Stimulated activated CD4-positive, alpha-beta T cell treated with anti-CD3 and anti-CD28 coated beads, TNF-alpha, amount 100 ng/mL, for 1 hour (primary cell): ENCODE data around the gene PDE4D.
"Not testable (repeated sequence)": the region's sequence is repeated elsewhere in the genome, so short reads cannot be mapped to it uniquely, and the experiment has no call there.

Experiments
- DNase-seq, 3 donors: peaks; one replicate each; pipeline ENCODE4 v3.0.0-alpha.2; 2020; ENCODE audit warnings: low read depth in 3 of 3, low spot score in 1 of 3

Gene PDE4D

DNA sequence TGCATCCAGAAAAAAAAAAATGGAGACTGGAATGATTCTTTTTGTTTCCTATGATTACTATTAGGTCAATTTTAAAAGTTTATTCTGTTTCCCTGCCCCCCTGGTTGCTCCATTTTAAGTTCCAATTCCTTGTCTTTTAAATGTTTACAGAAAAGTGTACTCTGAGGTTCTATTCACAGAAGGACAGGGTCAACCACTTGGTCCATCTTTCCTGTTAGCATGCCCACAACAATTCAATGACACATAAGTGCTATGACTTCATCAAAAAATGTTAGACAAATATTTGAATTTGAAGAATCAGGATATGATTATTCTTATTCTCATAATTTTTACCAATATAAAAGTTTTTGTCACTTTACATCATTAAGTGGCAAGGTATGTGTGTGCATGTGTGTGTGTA, 123.7 kb downstream of the PDE4D start:
- no peak for DNase-seq

DNA sequence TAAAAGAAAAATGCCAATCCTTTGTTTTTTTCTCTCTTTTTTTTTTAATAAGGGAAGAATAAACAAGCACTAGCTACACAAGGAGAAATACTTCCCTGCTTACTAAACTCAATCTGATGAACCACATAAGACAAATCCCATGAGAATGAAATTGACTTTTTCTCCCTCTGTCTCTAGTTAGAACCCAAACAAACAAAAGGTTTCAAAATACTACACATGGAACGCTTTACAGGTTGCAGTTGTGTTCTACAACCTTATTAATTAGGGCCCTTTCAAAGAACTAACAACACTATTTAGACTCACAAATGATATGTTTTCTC, 124.5 kb downstream of the PDE4D start:
- DNase-seq: no peak

DNA sequence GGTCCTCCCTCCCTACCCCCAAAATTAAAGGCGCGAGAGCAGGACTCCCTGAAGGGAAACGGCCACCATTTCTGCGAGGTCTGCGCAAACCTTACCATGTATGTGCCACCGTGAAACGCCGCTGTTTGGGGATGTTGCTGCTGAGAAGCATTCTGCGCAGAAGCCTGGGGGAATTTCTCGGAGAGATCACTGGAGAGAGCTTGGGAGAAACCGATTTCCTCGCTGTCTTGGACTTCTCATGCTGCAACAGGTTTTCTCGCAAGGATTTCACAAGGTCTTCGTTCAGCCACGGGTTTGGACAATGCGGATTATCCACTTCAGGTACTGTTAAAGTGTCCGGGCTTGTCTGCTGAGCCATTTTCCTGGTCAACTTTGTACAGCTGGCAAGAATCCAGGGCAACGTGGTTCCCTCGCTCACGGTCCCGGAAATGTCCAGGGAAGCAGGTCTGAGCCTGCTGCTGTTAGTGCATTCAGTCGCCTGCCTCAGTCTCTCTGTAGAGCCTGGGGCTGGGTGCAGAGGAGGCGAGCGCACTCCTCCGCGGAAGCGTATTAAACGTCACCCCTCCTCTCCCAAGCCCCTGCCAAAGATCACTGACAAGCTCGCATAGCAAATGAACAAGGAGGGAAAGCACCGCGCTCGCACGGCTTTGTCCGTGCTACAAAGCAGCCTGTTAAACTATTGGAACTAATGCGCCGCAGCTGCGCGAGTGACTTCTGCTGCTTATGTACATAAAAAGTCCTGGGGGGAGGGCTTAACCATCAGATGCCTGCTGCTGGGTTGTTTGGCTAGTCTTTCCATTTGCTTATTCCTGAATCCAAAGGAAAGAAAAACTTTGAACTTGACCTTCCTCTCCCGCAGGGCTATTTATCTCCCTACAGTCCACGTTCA, 125.1 kb downstream of the PDE4D start:
- DNase-seq: no peak

DNA sequence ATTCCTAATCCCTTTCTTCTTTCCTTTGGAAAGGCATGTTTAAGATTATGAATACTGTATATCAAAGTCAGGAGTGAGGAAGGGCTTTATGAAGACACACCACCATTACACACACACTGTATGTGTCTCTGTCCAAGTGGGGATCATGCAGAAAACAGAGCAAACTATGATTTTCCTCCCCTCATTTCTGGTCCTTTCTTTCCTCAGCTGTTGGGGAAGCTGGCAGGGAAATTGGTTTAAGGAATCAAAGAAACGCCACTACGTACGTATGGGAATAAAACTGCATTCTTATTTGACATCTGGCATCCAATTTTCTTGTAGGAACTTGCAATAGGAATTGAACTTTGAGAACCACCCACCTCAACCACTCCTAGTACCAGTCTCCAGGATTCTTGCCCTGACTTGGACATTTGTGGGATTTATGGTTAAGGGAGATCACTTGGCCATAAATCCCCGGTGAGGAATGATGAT, 125.8 kb downstream of the PDE4D start:
- no peak for DNase-seq

DNA sequence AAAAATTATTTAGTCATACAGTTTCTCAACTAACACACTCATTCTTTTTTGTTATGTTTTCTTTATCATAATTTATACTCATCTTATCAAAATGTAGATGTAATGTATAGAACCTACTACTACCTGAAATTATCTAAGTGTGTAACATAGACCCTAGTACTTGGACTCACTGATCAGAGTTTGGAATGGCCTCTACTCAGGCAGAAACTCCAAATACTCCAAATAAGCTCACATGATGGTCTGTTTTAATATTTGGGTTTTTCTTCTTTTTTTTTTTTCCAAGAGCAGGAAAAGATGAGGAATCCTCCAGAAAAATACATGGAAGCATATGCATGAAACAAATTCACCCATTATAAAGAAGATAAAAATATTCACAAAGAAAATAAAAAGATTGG, 126.3 kb downstream of the PDE4D start:
- no peak for DNase-seq

DNA sequence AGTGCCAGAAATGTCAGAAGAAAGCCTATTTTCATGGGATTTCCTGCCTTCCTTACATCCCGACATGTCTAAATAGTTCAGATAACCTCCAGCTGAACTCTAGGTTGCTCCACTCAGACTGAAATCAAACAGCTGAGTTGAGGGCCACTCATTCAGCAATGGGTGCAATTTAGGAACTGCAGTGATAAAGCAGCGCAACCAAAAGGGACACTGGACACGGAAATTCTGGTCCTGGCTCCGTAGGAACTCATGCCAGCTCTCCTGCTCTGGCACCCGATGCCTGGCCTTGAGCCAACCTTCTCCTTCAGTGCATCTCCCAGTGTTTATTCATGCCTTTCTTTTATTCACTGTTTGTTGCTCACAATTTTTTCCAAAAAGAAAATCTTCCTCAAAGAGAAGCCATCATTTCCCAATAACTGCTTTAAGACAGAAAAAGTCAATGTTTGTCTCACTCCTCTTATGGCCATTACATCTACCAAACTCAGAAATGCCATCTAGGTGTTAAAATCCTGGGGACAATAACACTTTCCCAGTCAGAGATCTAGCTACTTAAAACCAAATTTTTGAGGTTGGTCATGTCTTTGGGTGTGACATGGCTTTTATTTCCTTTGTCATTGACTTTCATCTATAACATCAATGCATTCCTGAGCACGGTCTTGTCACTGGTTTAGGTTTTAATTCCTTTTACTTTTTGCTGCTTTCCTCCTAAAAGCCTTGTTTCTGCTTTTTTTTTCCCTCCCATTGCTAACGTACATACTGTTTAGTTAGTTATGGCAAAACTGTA, 126.9 kb downstream of the PDE4D start:
- DNase-seq: no peak

DNA sequence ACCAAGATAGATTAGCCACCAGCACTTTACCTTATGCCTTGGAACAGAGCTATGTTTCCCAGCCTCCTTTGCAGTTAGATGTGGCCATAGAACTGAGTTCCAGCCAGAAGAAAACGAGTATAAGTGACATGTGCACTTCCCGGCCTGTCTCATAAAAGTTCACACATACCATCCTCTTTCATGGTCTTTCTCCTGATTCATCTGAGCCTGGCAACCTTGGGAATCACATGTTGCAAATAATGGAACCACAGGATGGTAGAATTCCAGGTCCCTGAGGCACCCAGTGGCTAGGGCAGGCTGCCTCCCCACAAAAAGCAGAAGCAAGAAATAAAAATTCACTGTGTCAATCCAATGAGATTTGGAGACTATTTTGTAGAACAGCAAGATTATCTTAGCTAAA, 128.1 kb downstream of the PDE4D start:
- DNase-seq: no peak

DNA sequence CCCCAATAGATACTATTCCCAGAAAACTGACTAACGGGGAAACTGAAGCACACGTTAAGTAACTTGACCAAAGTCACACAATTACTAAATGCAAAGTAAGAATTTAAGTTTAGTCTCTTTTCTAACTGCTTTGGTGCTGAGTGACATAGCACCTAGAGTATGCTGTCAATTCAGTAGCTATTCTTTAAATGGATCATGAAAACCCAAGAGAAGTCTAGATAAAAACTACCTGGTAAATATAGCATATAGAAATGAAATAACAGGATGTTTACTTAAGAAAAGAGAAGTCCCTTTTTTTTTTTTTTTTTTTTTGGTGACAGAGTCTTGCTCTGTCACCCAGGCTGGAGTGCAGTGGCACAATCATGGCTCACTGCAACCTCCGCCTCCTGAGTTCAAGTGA, 129.2 kb downstream of the PDE4D start:
- DNase-seq: no peak

DNA sequence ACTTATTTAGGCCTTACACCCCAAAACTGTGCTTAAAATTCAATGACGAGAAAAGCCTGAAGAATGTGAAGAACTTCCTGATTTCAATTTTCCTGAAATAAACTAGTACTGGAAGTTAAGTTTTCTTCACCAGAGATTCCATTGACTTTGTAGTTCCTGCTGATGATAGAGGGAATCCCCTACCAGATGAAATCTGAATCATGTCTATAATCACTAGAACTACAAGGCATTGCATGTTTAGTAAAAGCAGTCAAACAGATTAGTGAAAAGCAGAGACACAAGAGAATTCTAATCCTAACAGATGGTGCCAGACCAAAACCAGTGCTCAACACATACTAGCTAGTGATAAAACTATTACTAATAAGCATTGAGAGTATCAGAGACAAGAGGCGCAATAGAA, 130.0 kb downstream of the PDE4D start:
- DNase-seq: no peak

DNA sequence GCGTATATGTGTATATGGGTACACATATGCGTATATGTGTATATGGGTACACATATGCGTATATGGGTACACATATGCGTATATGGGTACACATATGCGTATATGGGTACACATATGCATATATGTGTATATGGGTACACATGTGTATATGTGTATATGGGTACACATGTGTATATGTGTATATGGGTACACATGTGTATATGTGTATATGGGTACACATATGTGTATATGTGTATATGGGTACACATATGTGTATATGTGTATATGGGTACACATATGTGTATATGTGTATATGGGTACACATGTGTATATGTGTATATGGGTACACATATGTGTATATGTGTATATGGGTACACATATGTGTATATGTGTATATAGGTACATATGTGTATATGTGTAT, 131.3 kb downstream of the PDE4D start:
- not testable (repeated sequence) for DNase-seq

DNA sequence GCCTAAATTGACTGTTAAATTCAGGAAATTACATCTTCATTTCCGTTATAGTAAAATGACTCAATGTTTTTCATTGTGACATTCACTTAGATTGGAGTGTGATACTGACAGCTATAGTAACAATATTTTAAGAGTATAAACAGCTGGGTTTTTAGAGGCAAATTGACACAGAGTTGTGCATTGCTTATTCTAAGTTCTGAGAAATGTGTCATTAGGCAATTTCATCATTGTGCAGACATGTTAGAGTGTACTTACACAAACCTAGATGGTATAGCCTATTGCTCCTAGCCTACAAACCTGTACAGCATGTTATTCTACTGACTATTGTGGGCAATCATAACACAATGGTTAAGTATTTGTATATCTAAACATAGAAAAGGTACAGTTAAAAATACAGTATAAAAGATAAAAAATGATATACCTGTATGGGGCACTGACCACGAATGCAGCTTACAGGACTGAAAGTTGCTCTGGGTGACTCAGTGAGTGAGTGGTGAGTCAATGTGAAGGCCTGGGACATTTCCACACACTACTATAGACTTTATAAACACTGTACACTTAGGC, 132.7 kb downstream of the PDE4D start:
- DNase-seq: no peak

DNA sequence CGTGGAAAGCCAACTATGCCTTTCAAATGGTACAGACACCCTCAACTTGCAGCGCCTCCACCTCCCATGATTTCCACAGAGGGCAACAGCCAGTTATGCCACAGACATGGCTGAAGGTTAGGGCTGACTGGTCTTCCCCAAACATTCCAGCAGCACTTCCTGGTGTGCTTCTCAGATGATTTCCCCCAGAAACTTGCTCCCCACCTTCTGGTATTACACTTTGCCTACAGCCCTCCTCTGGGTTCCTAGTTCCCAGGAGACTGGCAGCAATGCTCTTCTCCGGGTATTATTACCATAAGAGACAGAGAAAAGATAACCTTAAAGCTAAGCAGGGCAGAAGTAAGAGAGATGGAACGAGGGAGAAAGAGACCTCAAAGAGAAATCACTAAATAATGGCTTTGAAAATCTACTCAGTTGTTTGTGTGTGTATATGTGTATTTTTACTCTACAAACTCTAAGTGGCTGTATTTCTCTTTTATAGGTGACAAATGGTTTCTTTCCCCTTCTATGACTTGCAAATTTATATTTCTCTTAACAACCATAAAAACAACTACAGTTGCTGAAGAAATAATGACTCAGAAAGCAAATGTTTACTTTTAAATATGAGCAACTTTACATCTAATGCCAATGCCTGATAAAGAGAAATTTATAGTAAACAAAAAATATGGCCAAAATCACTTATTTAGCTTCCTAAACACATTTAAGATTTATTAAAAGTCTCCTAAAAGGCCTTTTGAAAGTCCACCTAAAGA, 133.8 kb downstream of the PDE4D start:
- no peak for DNase-seq

DNA sequence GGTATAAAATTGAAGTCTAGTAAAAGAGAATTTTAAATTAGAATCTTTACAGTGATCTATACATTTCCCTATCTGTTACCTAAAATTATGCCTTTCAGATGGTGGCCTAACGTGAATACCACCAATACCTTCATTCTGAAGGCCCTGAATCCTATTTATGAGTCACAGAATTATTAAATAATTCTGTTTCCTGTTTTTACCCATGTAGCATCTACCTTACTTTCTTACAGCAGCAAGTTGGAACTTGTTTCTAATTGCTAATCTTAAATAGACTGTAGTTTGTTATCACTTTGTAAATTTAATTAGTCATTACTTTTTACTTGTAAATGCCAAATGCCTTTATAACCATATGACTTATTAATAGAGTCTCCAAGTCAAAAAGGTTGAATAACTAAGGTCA, 135.0 kb downstream of the PDE4D start:
- no peak for DNase-seq

DNA sequence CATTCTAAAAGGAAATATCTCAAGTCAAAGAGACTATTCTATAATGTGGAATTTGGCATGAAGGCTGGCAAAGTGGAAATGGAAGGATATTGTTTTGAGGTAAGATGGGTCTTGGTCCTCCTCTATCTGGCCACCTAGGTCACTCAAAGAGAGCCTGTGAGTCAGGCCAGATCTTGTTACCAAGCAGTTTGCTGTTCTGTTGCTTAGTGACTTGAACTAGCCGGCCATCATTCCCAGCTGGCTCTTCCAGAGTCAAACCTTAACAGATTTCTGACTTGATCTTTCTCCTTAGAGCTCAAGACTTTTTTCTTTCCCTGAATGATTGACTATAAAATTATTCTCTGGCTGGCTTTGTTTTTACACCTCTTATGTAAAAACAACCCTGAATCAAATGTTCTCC, 136.1 kb downstream of the PDE4D start:
- no peak for DNase-seq

DNA sequence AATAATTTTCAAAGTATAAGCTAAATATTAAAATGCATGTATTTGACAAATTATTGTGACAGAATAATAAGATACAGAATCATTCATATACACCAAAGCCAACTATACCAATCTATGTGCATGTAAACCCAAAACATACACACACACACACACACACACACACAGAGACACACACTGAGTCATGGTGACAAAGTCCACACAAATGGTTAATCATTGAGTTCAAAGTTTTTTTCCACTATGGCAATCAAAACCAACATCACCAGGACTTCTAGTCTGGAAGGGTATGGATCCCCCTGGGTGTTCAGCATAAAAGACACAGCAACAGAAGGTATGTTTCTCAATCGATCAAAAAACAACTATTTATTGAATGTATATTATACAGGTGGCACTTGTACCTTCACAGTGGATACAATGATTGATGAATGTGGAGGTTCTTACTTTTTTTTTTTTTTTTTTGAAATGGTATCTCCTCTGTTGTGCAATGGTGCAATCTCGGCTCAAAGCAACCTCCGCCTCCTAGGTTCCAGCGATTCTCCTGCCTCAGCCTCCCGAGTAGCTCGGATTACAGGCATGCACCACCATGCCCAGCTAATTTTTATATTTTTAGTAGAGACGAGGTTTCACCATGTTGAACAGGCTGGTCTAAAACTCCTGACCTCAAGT, 137.0 kb downstream of the PDE4D start:
- no peak for DNase-seq

DNA sequence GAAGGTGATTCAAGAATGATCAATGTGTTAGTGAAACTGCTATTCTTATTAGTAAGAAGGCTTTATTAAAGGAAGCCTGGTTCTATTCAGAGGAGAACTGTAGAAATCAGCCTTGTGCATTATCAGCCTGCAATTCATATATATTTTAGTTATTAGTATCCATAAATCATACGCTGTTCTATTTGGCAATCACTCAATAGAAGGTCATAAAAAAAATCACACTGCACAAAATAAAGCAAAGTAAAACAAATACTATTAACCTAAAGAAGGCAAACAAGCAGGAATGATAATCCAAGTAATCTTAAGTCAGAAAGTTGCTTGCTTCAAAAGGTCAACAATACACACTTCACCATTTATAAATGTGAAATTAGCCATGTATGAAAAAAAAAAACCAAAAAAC, 138.1 kb downstream of the PDE4D start:
- no peak for DNase-seq

DNA sequence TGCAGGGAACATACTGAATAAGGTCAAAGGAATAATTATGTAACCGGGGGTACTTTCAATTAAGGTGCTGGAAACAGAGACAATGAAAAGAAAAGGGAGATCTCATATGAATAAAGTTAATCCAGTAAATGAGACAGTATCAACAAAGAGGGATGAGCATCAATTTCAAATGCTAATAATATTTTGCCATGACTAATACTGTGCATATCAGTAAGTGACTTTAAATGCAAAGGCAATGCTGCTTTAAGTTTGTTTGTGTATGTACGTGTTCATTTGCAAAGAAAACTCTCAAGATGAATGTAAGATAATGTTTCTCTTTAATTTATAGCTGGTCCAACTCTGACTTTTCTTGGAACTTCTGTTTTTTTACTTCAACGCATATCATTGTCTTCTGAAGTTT, 139.9 kb downstream of the PDE4D start:
- no peak for DNase-seq

DNA sequence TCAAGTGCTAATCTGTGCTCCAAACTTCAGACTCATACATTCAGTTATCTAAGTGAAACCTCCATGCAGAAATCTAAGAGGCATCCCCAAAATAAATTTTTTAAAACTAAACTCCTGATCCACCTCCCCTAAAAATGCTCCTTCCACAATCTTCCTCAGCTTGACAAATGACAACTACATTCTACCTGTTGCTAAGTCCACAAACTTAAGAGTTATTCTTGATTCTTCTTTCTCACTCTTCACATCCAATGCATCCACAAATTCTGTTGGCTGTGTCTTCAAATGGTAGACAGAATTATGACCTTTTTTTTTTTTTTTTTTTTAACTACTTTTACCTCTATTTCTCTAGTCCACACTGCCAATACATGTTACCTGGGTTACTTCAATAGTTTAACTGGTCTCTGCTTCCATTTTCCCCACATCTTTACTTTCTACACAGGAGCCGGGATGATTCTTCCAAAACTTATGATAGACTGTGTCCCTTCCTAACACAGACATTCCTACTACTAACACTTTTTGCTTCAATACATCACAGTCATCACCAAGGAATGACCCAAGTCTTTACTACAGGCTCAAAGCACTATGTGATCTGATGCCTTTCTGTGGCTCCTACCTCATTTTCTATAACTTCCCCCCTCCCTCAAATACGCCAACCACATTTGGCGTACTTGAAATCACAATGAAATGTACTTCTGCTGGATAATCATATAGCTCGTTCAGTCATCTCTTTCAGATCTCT, 143.6 kb downstream of the PDE4D start:
- no peak for DNase-seq

DNA sequence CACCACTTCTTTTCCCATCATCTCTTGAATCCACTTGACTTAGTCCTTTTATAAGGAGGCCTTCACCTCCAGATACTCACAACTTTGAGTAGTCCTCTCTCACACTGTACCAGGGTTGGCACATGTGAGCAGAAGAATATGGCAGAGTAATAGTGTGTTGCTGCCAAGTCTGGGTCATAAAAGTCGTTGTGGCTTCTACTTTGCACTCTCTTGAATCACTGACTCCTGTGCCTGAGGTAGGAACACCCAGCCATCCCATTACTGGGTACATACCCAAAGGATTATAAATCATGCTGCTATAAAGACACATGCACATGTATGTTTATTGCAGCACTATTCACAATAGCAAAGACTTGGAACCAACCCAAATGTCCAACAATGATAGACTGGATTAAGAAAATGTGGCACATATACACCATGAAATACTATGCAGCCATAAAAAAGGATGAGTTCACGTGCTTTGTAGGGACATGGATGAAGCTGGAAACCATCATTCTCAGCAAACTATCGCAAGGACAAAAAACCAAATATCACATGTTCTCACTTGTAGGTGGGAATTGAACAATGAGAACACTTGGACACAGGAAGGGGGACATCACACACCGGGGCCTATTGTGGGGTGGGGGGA, 145.4 kb downstream of the PDE4D start:
- not testable (repeated sequence) for DNase-seq

DNA sequence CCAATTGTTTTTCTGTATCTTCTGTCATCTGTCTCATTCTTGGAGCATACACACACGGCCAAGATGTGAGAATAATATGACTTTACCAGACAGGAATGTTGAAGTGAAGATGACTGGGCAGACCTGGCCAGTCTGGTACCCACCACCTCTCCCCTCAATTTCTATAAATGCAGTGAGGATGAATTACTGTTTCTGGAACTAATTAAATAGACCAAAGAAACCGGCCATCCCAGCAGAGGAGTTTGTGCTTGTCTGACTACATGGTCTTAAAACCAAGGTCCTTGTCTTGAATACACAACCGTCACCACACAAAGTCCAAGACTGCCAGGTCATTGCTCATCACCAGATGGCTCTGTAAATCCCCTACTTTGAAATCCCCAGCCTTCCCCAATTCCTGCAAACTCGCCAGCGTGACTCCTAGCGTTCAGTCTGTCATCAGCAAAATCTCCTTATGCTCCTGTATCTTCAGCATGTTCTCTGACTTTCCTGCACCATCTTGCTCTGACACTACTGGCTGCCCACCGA, 147.2 kb downstream of the PDE4D start:
- no peak for DNase-seq
